ENCODE results near the gene GSTP1. TPM values are rescaled to one million over a fixed set of nuclear protein-coding genes. Genes with fewer than 3 reads are reported as not detected.

Gene GSTP1
- total RNA-seq (2021; fragmentation: NEBNext Ultra II Directional; extraction: Animal tissue kit (Norgen Biotek cat#: 25700)) = 1,454 and 1,516 TPM in 2 replicates
- polyA plus RNA-seq (2011; rRNA removed) = 3,329 and 3,697 TPM in 2 replicates
- 2,378 TPM for polyA plus RNA-seq (2011; cell fraction: cytosol; rRNA removed)
- polyA plus RNA-seq (2011; cell fraction: nucleus; rRNA removed) = 2,569 TPM
- 1,993 to 2,737 TPM (median 2,451 TPM) in 4 replicates for polyA plus RNA-seq (2012, experiment 1 of 2)
- 3,069 TPM for polyA plus RNA-seq (2012, experiment 2 of 2)
- 1,370 TPM for polyA plus RNA-seq (2013, experiment 1 of 2)
- 1,386 TPM for polyA plus RNA-seq (2013, experiment 2 of 2)
- 842 and 1,024 TPM in 2 replicates for polyA minus RNA-seq (2011; rRNA and poly(A)+ RNA removed)
- 714 TPM for polyA minus RNA-seq (2011; cell fraction: cytosol; rRNA and poly(A)+ RNA removed)
- polyA minus RNA-seq (2011; cell fraction: nucleus; rRNA and poly(A)+ RNA removed) = 749 TPM
- long read RNA-seq, experiment 1, transcript GSTP1-203 (3 exons, 736 nt) = minor isoform, 34 of 1,276 reads
- long read RNA-seq, experiment 1, transcript GSTP1-202 (7 exons, 961 nt) = major isoform, 131 of 1,276 reads
- long read RNA-seq, experiment 1, partial matches to known transcripts = 1,070 of 1,276 reads
- long read RNA-seq, experiment 1, other reads (novel, unspliced or antisense) = 41 of 1,276 reads
- long read RNA-seq, experiment 2, transcript GSTP1-202 (7 exons, 961 nt) = major isoform, 65 of 108 reads
- long read RNA-seq, experiment 2, partial matches to known transcripts = 39 of 108 reads
- long read RNA-seq, experiment 2, other reads (novel, unspliced or antisense) = 4 of 108 reads

DNA sequence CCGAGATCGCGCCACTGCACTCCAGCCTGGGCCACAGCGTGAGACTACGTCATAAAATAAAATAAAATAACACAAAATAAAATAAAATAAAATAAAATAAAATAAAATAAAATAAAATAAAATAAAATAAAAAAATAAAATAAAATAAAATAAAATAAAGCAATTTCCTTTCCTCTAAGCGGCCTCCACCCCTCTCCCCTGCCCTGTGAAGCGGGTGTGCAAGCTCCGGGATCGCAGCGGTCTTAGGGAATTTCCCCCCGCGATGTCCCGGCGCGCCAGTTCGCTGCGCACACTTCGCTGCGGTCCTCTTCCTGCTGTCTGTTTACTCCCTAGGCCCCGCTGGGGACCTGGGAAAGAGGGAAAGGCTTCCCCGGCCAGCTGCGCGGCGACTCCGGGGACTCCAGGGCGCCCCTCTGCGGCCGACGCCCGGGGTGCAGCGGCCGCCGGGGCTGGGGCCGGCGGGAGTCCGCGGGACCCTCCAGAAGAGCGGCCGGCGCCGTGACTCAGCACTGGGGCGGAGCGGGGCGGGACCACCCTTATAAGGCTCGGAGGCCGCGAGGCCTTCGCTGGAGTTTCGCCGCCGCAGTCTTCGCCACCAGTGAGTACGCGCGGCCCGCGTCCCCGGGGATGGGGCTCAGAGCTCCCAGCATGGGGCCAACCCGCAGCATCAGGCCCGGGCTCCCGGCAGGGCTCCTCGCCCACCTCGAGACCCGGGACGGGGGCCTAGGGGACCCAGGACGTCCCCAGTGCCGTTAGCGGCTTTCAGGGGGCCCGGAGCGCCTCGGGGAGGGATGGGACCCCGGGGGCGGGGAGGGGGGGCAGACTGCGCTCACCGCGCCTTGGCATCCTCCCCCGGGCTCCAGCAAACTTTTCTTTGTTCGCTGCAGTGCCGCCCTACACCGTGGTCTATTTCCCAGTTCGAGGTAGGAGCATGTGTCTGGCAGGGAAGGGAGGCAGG is at the start of gene GSTP1:
Gene GSTP1, plus strand, starts transcription at position 566 of the 958 bp plus-strand sequence. Its CDS starts 32 bp downstream, at position 598.
- peak within 1 kb of the TSS; percentile 99 for H2BK12ac ChIP-seq (ENCODE audit: low read depth, low read length)
- H3K23me2 ChIP-seq (ENCODE audit: low read depth, low read length) = peaks cover 5% of the 10 kb centered on the region; the same call in 1 of the 2 replicates
- peak within 1 kb of the TSS; percentile 97; the same call in 1 of the 2 replicates for H2AK5ac ChIP-seq (ENCODE audit: low read depth, low read length)
- H2BK5ac ChIP-seq (ENCODE audit: low read depth, low read length) = peak within 1 kb of the TSS; percentile 88
- H4K5ac ChIP-seq (ENCODE audit: insufficient read length, low read depth, low read length) = peak within 1 kb of the TSS; percentile 84
- CTCF ChIA-PET (ENCODE audit: partially characterized antibody) = interaction anchor here (0.7 to 4.3 kb wide), 10 partner anchors 9 to 33 kb away, joined by 3 to 20 read pairs (median 4); no protein-coding TSS in a partner anchor
- peaks cover 10% of the 10 kb centered on the region for H3K79me1 ChIP-seq (ENCODE audit: low read depth, low read length)
- H3K27ac ChIP-seq (ENCODE audit: low read depth, low read length) = peak within 1 kb of the TSS; percentile 75
- H3K79me2 ChIP-seq (ENCODE audit: control insufficient read depth in 1 of 2, insufficient read depth in 2 of 2, low read length in 2 of 2) = peaks cover 0 to 27% of the 10 kb centered on the region in 2 experiments; a peak in 2 of 4 replicates
- H3K56ac ChIP-seq (replicated peaks; ENCODE audit: insufficient read length, low read depth, low read length) = peak within 1 kb of the TSS; percentile 70
- DNase-seq (ENCODE audit: low read depth in 1 of 2, low spot score in 2 of 2) = peak; percentile 82 to 92
- H3K4me2 ChIP-seq (ENCODE audit: insufficient read depth in 1 of 2, low read depth in 2 of 2, low read length in 2 of 2) = peak within 1 kb of the TSS; percentile 86 to 92
- H3K9me3 ChIP-seq (ENCODE audit: insufficient read depth in 2 of 2, low read depth in 1 of 2, low read length in 1 of 2) = no peaks in the 10 kb centered on the region
- H4K20me1 ChIP-seq (replicated peaks in 1 of 2; ENCODE audit: control insufficient read depth in 1 of 2, insufficient read depth in 2 of 2, low read length in 2 of 2) = peaks cover 8 to 10% of the 10 kb centered on the region in 2 experiments
- H2BK120ac ChIP-seq (replicated peaks; ENCODE audit: low read depth, low read length) = no peak within 1 kb of the TSS
- FAIRE-seq = no peak
- no peak within 1 kb of the TSS for H3K14ac ChIP-seq (ENCODE audit: insufficient read length)
- peaks cover 5 to 33% (median 17%) of the 10 kb centered on the region in 4 experiments for H3K4me1 ChIP-seq (replicated peaks in 1 of 4; ENCODE audit: control insufficient read depth in 3 of 4, insufficient read depth in 4 of 4, low read length in 3 of 4)
- H3K9ac ChIP-seq (replicated peaks in 1 of 4; ENCODE audit: extremely low read depth in 1 of 4, low read depth in 3 of 4, low read length in 3 of 4) = peak within 1 kb of the TSS; percentile 55 to 84 (median 79)
- 0 out of 7 replicates have a peak, but pooled peaks cover 0 to 2% (median 0%) of the 10 kb centered on the region in 4 experiments for H3K27me3 ChIP-seq (replicated peaks in 1 of 4; ENCODE audit: control insufficient read depth in 3 of 4, extremely low read depth in 1 of 4, insufficient read depth in 3 of 4, low read length in 3 of 4)
- H3K36me3 ChIP-seq (ENCODE audit: control insufficient read depth in 2 of 4, insufficient read depth in 4 of 4, low read length in 3 of 4) = peaks cover 6 to 34% (median 21%) of the 10 kb centered on the region in 4 experiments; a peak in 6 of 8 replicates
- peak within 1 kb of the TSS; percentile 98; the same call in 1 of the 2 replicates for H2BK15ac ChIP-seq (ENCODE audit: low read length)
- POLR2A ChIA-PET (ENCODE audit: partially characterized antibody) = interaction anchor here (0.8 to 6.7 kb wide), 18 partner anchors 11 to 231 kb away, joined by 3 to 71 read pairs (median 10); partner anchors contain the start of gene NUDT8
- H3K4me3 ChIP-seq (ENCODE audit: extremely low read depth in 1 of 4, insufficient read depth in 2 of 4, low read depth in 3 of 4, low read length in 4 of 4) = peak within 1 kb of the TSS; percentile 51 to 87 (median 77)
- no peak within 1 kb of the TSS for H3K23ac ChIP-seq (ENCODE audit: insufficient read length)
- H3K4ac ChIP-seq (replicated peaks; ENCODE audit: insufficient read length, low read depth, low read length) = peak within 1 kb of the TSS; percentile 58
- H2AFZ ChIP-seq (ENCODE audit: low read length) = no peak within 1 kb of the TSS
- peak within 1 kb of the TSS; percentile 78 for H3K18ac ChIP-seq (ENCODE audit: extremely low read depth, low read length)
- H4K8ac ChIP-seq (ENCODE audit: extremely low read depth, insufficient read depth, low read length) = peak within 1 kb of the TSS; percentile 95; the same call in 1 of the 2 replicates
- 9% methylated on average over 43 of the region's 81 CpGs; no CpG with 5 or more reads in 1 of the 2 experiments for WGBS, 2 experiments (ENCODE audit: extremely low coverage in 1 of 2, insufficient coverage in 1 of 2, insufficient read length in 1 of 2, insufficient replicate concordance in 2 of 2, low coverage in 1 of 2, low lambda C conversion rate in 2 of 2, missing lambda C conversion rate in 1 of 2)
- H2BK20ac ChIP-seq (ENCODE audit: low read length) = no peak within 1 kb of the TSS
- peak within 1 kb of the TSS; percentile 87 for H4K91ac ChIP-seq (replicated peaks; ENCODE audit: insufficient read length, low read length)
- TF ChIP-seq TCF12 (IDR thresholded peaks at IDR 0.05; ENCODE audit: low read depth, low read length) = peak; percentile 88
- peak; percentile 87 for TF ChIP-seq SRF (IDR thresholded peaks at IDR 0.05; ENCODE audit: low read depth, low read length)
- no peak for TF ChIP-seq CHD1 (IDR thresholded peaks at IDR 0.05; ENCODE audit: low read depth, low read length)
- peak; percentile 96 for TF ChIP-seq BACH1 (IDR thresholded peaks at IDR 0.05; ENCODE audit: low read length)
- TF ChIP-seq PHF8 (conservative IDR thresholded peaks at IDR 0.05; ENCODE audit: low read depth, low read length) = peak; percentile 84
- TF ChIP-seq POLR2A (IDR thresholded peaks at IDR 0.05; ENCODE audit: control extremely low read depth in 1 of 2, low read depth in 2 of 2, low read length in 2 of 2) = peak; percentile 97 to 98
- no peak for TF ChIP-seq CTBP2 (IDR thresholded peaks at IDR 0.05; ENCODE audit: borderline replicate concordance, insufficient read depth, insufficient read length, low read length)
